ENCODE measurements around the gene BID.
"Not testable (repeated sequence)": the region's sequence is repeated elsewhere in the genome, so short reads cannot be mapped to it uniquely, and the experiment has no call there.

Gene BID

DNA sequence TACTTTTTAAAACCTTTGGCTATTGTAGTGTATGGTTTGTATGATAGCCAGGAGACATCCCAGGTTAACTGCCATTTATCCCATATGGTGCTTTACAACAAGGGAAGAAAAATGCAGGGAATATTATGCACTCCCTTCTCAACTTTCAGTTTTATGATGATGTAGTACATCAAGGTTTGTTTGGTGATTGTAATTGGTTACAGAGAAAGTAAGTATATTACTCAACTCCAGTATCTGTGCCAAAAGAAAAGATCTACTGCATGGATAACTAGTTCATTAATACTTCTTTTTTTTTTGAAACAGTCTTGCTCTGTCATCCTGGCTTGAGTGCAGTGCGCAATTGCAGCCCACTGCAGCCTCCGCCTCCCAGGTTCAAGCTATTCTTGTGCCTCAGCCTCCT is 70.5 kb downstream of the BID start:
- no peak for DNase-seq (ENCODE audit: low read depth in 2 of 2)

DNA sequence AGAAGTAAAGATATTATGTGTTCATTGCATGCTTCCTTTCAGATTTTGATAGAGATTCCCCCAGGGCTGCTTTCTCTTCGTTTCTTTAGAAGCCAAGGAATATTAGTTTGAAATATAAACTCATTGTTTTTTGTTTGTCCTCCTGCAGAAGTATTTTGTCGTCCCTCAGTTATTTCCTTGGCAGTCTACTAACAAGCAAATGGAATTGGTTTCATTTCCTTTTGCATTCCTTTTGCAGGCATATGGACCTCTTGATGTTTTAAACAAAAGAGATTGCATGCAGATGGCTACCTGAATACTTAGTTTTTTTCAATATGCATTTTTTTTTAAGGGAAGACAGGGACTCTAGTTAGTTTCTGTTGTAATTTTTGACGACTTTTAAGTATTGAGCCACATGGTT is 73.5 kb downstream of the BID start:
- no peak for DNase-seq (ENCODE audit: low read depth in 2 of 2)

- no peak for DNase-seq (ENCODE audit: low read depth in 2 of 2)
These were observed 74.5 kb downstream of the BID start for GRCh38 chr22:17699696-17700340.

- DNase-seq (ENCODE audit: low read depth in 2 of 2) = no peak
These were observed 75.3 kb downstream of the BID start for GRCh38 chr22:17698948-17699347.

DNA sequence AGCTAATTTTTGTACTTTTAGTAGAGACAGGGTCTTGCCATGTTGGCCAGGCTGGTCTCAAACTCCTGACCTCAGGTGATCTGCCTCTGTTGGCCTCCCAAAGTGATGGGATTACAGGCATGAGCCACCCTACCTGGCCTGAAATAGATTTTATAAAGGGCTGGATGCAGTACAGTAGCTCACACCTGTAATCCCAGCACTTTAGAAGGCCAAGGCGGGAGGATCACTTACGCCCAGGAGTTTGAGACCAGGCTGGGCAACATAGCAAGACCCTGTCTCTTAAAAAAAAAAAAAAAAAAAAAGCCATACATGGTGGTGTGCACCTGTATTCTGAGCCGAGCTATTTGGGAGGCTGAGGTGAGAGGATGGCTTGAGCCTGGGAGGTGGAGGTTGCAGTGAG is 76.0 kb downstream of the BID start:
- DNase-seq (ENCODE audit: low read depth in 2 of 2) = not testable (repeated sequence)

- not testable (repeated sequence) for DNase-seq (ENCODE audit: low read depth in 2 of 2)
These were observed 77.1 kb downstream of the BID start for GRCh38 chr22:17697196-17697595.

GRCh38 chr22:17695986-17696385 is 78.3 kb downstream of the BID start:
- no peak for DNase-seq (ENCODE audit: low read depth in 2 of 2)

DNA sequence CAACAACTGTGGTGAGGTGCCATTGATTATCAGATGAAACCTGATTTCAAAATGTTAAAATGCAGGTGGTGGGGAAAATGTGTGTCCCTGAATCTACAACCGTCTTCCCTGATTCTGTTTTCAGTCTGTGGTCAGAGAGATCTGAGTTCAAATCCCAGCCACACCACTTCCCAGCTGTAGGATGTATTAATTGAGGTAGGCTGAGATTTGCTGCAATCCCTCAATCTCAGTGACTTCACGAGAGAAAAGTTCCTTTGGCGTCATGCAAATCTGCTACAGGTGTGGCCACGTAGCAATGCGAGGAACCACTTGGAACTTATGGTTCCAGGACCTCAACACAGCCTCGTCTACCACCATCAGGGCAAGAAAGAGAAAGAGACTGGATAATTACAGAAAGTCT is 79.5 kb downstream of the BID start:
- no peak for DNase-seq (ENCODE audit: low read depth in 2 of 2)

- DNase-seq (ENCODE audit: low read depth in 2 of 2) = no peak
These were observed 80.1 kb downstream of the BID start for GRCh38 chr22:17694193-17694592.

DNA sequence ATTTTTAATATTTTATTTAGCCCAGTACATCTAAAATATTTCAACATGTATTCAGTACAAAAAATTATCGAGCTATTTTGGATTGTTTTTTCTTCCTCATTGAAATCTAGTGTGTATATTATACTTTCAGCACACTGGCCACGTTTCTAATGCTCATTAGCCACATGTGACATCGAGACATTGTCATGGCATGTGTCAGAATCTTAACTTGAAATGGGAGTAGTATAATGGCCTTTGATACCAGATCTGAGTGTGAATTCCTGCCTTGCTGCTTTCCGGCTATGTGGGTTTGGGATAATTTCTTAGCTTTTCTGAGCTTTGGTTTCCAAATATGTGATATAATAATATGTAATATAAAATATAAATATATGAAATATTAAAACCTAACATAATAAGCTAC is 81.4 kb downstream of the BID start:
- DNase-seq (ENCODE audit: low read depth in 2 of 2) = no peak

DNA sequence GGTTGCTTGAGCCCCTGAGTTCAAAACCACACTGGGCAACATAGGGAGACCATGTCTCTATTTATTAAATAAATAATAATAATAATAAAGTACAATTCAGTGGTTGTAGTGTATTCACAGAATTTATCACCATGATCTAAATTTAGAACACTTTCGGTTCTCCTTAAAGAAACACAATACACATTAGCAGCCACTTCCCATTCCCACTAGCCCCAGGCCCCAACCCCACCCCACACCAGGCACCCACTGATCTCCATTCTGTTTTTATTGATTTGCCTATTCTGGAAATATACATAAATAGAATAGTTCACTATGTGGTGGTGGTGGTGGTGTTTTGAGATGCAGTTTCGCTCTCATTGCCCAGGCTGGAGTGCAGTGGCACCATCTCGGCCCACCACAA is 90.0 kb downstream of the BID start:
- no peak for DNase-seq (ENCODE audit: low read depth in 2 of 2)
